ENCODE data around the gene STMP1. TPM values are rescaled to one million over a fixed set of nuclear protein-coding genes. Genes with fewer than 3 reads are reported as not detected.

STMP1 gene
- polyA plus RNA-seq, 1 donor (not counting 4 experiments of a cell fraction or from before 2014, with no cell fraction given): 30.5 TPM

DNA sequence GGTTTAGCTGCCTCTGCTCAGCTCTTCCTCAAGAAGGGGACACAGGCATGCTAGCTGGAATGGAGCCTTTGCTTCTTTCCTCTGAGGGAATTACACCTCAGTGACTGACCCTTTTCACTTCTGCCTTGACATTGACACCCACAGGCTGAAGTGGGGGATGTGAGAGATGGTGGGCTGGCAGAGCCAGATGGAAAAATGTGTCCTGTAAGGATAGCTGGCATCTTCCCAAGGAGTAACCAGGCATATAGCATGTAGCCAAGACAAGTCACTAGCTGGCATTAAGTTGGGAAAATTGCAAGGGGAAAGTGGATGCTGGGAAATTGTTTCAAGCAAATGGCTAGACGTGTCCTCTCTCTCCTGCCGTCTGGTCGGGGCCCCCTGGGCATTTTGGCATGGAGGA, 19.9 kb downstream of the STMP1 start:
- no peak overlapping the region for H3K27ac ChIP-seq (ENCODE audit: control insufficient read depth, insufficient read depth, low read length)
- TF ChIP-seq, protein P1, sequence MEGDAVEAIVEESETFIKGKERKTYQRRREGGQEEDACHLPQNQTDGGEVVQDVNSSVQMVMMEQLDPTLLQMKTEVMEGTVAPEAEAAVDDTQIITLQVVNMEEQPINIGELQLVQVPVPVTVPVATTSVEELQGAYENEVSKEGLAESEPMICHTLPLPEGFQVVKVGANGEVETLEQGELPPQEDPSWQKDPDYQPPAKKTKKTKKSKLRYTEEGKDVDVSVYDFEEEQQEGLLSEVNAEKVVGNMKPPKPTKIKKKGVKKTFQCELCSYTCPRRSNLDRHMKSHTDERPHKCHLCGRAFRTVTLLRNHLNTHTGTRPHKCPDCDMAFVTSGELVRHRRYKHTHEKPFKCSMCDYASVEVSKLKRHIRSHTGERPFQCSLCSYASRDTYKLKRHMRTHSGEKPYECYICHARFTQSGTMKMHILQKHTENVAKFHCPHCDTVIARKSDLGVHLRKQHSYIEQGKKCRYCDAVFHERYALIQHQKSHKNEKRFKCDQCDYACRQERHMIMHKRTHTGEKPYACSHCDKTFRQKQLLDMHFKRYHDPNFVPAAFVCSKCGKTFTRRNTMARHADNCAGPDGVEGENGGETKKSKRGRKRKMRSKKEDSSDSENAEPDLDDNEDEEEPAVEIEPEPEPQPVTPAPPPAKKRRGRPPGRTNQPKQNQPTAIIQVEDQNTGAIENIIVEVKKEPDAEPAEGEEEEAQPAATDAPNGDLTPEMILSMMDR (optimal IDR thresholded peaks at IDR 0.05 in 1 of 3, IDR thresholded peaks at IDR 0.05 in 1 of 3, conservative IDR thresholded peaks at IDR 0.05 in 1 of 3; ENCODE audit: extremely low read depth in 1 of 3, insufficient read depth in 2 of 3, low read length in 3 of 3): no peak
- no peak for TF ChIP-seq EZH2 (IDR thresholded peaks at IDR 0.05; ENCODE audit: low read length)
- peaks cover 50% of the 10 kb centered on the region for H3K4me1 ChIP-seq (ENCODE audit: control insufficient read depth, extremely low read depth, insufficient read depth, low read length)
- no peak overlapping the region for H3K4me3 ChIP-seq (ENCODE audit: control insufficient read depth in 2 of 3, extremely low read depth in 1 of 3, insufficient read depth in 2 of 3, low read depth in 1 of 3, low read length in 3 of 3)
- no peak overlapping the region for H3K4me2 ChIP-seq (ENCODE audit: control insufficient read depth, extremely low read depth, insufficient read depth, low read depth, low read length)
- H3K9ac ChIP-seq (ENCODE audit: control insufficient read depth, extremely low read depth, insufficient read depth, low read length): no peak overlapping the region
- peaks cover 1% of the 10 kb centered on the region for H3K79me2 ChIP-seq (ENCODE audit: control insufficient read depth, insufficient read depth, low read length)
- H3K27me3 ChIP-seq (ENCODE audit: control insufficient read depth, extremely low read depth, insufficient read depth, low read length): no peaks in the 10 kb centered on the region
- H3K36me3 ChIP-seq (ENCODE audit: control insufficient read depth in 2 of 2, extremely low read depth in 1 of 2, insufficient read depth in 2 of 2, low read length in 2 of 2): peaks cover 5 to 10% of the 10 kb centered on the region in 2 experiments
- H3K9me3 ChIP-seq (ENCODE audit: control insufficient read depth, low read depth, low read length): no peaks in the 10 kb centered on the region
- H2AFZ ChIP-seq (ENCODE audit: control insufficient read depth, low read length): no peak overlapping the region
- FAIRE-seq: no peak
- H3K9me1 ChIP-seq (ENCODE audit: control insufficient read depth, extremely low read depth, insufficient read depth, low read length): no peaks in the 10 kb centered on the region
- no peak for DNase-seq (ENCODE audit: low read depth, low spot score)
- dilution Hi-C loops (cut with MboI; ENCODE audit: extremely low pct_ligation_motif_present, low sequenced_read_pairs): no loop called here
- H4K20me1 ChIP-seq (ENCODE audit: control insufficient read depth, extremely low read depth, insufficient read depth, low read length): no peaks in the 10 kb centered on the region

DNA sequence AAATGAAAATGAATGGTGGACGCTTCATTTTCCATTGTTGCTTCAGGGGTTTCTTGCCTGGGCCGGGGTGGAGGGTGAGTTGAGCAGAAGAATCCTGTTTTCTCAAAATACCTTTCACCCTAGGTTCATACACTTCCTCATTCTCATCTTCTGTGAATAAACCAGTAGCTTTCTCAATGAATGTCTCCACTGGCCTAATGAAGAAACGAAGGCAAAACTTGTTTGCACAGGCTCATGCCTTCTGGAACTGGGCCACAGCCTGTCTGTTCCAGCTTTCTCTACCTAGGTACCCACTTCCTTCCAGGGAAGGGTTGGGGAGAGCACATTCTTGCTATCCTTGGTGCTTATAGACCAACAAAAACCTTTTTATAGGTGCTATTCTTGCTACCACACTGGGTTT, 21.3 kb downstream of the STMP1 start:
- Histone ChIP-seq H3K4me1 (ENCODE audit: control insufficient read depth, extremely low read depth, insufficient read depth, low read length) (peaks cover 39% of the 10 kb centered on the region), H3K79me2 (ENCODE audit: control insufficient read depth, insufficient read depth, low read length) (peaks cover 1% of the 10 kb centered on the region), H3K27me3 (ENCODE audit: control insufficient read depth, extremely low read depth, insufficient read depth, low read length) (no peaks in the 10 kb centered on the region), H3K27ac (ENCODE audit: control insufficient read depth, insufficient read depth, low read length) (peak overlapping the region; percentile 27), H4K20me1 (ENCODE audit: control insufficient read depth, extremely low read depth, insufficient read depth, low read length) (no peaks in the 10 kb centered on the region), H3K9me3 (ENCODE audit: control insufficient read depth, low read depth, low read length) (no peaks in the 10 kb centered on the region), H3K9me1 (ENCODE audit: control insufficient read depth, extremely low read depth, insufficient read depth, low read length) (no peaks in the 10 kb centered on the region), H3K4me3 (ENCODE audit: control insufficient read depth in 2 of 3, extremely low read depth in 1 of 3, insufficient read depth in 2 of 3, low read depth in 1 of 3, low read length in 3 of 3) (peak overlapping the region in 2 of 3 experiments; percentile 7 to 16), H2AFZ (ENCODE audit: control insufficient read depth, low read length) (no peak overlapping the region), H3K4me2 (ENCODE audit: control insufficient read depth, extremely low read depth, insufficient read depth, low read depth, low read length) (peak overlapping the region; percentile 61), H3K9ac (ENCODE audit: control insufficient read depth, extremely low read depth, insufficient read depth, low read length) (no peak overlapping the region), H3K36me3 (ENCODE audit: control insufficient read depth in 2 of 2, extremely low read depth in 1 of 2, insufficient read depth in 2 of 2, low read length in 2 of 2) (peaks cover 6 to 7% of the 10 kb centered on the region in 2 experiments)
- peak; percentile 81 for FAIRE-seq
- TF ChIP-seq, protein P1 (optimal IDR thresholded peaks at IDR 0.05 in 1 of 3, IDR thresholded peaks at IDR 0.05 in 1 of 3, conservative IDR thresholded peaks at IDR 0.05 in 1 of 3; ENCODE audit: extremely low read depth in 1 of 3, insufficient read depth in 2 of 3, low read length in 3 of 3): no peak
- TF ChIP-seq EZH2 (IDR thresholded peaks at IDR 0.05; ENCODE audit: low read length): no peak
- dilution Hi-C loops (cut with MboI; ENCODE audit: extremely low pct_ligation_motif_present, low sequenced_read_pairs): no loop called here
- no peak for DNase-seq (ENCODE audit: low read depth, low spot score)

Measured in keratinocyte (primary cell).